ENCODE data around the gene YPEL3. TPM values are rescaled to one million over a fixed set of nuclear protein-coding genes. Genes with fewer than 3 reads are reported as not detected.
"Not testable (repeated sequence)": the region's sequence is repeated elsewhere in the genome, so short reads cannot be mapped to it uniquely, and the experiment has no call there.

YPEL3 gene, protein sequence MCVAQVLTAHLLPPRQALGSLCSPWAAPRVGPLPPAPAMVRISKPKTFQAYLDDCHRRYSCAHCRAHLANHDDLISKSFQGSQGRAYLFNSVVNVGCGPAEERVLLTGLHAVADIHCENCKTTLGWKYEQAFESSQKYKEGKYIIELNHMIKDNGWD
- total RNA-seq = 30.6 and 32.8 TPM in 2 replicates

DNA sequence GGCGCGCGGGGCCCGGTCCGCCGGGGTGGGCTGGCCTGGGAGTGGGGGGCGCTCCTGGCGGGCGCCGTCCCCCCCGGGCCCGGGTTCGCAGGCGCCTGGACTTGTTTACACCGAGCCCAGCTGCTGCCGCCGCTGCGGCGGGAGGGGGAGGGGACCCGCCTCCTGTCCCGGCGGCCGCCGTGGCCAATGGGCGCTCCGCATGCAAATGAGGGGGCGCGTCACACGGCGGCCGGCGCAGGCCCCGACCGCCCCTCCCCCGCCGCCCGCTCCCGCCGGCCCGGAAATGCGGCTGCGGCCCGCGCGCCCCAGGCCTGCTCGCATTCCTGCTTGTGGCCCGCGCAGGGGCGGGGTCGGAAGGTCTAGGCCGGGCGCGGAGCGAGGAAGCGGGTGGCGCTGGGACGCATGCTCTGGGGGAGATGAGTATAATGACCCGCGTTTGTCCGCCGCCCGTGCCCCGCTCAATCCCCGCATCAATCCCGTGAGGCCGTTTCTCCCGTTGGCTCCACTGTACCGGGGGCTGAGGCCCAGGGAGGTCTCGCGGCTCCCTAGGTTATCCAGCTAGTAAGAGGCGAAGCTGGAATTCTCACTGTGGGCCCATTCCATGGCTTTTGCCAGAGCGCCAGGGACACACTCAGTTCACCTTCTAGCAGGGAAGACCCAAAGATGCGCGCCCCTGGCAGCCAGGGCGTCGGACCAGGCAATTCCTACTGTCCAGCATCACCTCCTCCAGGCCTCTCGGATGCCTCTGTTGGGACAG, at the start of gene YPEL3:
Gene YPEL3 (minus strand): TSS at position 109 of the 757 bp plus-strand sequence. CDS start 731 bp downstream, outside the sequence.
- intact Hi-C loops (cut with micrococcal nuclease) = loop anchor here (1.0 kb wide), 1 partner anchor 31 kb away; the partner anchor contains the start of gene ALDOA

DNA sequence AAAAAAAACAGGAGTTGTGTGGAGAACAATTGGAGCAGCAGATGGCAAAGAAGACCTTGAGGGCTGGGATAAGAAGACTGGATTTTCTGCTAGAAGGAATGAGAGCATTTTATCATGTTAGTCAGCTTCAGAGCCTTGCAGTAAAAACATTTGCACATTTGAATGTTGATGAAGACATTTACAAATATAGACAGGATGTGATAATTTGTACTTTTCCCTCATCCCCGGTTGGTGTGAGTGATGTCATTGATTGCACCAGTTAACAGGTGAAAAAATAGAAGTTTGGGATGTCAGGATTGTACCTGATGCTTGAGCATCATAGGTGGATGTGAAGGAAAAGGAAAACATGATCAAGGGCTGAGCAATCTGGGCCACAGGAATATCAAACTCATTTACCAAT, 49.6 kb upstream of the YPEL3 start:
- intact Hi-C loops (cut with micrococcal nuclease) = no loop called here

DNA sequence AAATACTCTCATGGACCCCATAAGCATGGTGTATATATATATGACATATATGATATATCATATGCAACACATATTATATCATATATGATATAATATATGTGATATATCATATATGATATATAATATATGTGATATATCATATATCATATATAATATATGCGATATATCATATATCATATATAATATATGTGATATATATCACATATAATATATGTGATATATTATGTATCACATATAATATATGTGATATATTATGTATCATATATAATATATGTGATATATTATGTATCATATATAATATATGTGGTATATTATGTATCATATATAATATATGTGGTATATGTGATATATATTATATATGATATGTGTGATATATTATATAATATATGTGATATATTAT, 48.9 kb upstream of the YPEL3 start:
- intact Hi-C loops (cut with micrococcal nuclease) = no loop called here

GRCh38 chr16:30144017-30144416, 48.0 kb upstream of the YPEL3 start:
- intact Hi-C loops (cut with micrococcal nuclease) = no loop called here

- intact Hi-C loops (cut with micrococcal nuclease) = no loop called here
These were observed 47.3 kb upstream of the YPEL3 start for GRCh38 chr16:30143347-30143702.

- intact Hi-C loops (cut with micrococcal nuclease) = no loop called here
These were observed 46.8 kb upstream of the YPEL3 start for GRCh38 chr16:30142672-30143346.

DNA sequence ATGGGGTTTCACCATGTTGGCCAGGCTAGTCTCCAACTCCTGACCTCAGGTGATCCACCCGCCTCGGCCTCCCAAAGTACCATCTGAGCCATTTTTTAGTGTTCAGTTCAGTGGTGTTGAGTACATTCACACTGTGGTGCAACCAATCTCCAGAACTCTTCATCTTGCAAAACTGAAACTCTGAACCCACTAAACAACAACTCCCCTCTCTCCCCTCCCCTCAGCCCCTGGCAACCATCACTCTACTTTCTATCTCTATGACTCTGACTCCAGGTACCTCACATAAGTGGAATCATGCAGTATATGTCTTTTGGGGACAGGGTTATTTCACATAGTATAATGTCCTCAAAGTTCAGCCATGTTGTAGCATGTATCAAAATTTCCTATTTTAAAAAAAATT, 45.7 kb upstream of the YPEL3 start:
- intact Hi-C loops (cut with micrococcal nuclease) = no loop called here

DNA sequence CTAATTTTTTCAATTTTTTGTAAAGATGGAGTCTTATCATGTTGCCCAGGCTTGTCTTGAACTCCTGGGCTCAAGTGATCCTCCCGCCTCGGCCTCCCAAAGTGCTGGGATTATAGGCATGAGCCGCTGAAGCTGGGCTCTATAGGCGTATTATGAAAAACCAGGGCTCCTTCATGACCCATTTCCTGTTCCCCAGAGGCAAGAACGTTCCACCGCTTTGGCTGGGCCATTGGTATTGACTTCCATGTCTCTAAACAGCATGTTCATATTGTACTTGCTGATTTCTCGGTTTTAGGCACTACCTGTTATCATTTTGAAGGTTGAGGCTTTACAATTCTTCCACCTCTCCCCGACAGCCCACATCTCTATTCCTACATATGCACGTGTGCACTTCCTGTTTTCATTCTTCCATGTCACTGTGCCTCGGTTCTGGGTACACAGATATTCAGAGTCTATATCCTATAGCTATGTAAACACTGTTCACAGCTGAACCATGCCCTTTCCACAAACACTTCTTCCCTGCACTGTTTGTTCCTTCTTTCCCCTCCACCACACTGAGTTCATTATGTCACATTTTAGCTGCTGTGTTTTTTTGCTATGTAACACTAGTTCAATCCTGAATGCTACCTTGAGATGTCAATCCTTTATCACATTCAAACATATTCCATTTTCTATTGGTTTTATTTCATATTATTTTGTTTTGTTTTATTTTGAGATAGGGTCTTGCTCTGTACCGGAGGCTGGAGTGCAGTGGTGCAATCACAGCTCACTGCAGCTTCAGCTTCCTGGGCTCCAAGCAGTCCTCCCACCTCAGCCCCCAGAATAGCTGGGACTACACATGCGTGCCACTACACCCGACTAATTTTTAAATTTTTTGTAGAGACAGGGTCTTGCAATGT, 43.8 kb upstream of the YPEL3 start:
- intact Hi-C loops (cut with micrococcal nuclease) = no loop called here

DNA sequence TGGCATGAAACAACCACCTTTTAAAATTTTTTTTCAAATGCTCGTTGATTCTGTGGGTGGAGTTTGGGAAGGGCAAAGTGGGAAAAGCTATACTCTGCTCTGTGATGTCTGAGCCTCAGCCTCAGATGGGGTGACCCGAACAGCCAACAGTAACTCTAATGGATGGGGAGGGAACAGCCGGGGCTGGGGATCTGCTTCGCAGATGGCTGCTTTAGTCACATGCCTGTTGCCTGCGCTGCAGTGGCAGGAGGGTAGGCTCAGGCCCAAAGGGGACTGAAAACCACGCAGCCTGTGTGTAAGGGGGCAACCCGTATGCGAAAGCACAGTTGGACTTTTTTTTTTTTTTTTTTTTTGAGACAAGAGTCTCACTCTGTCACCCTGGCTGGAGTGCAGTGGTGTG, 41.9 kb upstream of the YPEL3 start:
- intact Hi-C loops (cut with micrococcal nuclease) = no loop called here

- intact Hi-C loops (cut with micrococcal nuclease) = no loop called here
These were observed 41.1 kb upstream of the YPEL3 start for GRCh38 chr16:30136971-30137605.

DNA sequence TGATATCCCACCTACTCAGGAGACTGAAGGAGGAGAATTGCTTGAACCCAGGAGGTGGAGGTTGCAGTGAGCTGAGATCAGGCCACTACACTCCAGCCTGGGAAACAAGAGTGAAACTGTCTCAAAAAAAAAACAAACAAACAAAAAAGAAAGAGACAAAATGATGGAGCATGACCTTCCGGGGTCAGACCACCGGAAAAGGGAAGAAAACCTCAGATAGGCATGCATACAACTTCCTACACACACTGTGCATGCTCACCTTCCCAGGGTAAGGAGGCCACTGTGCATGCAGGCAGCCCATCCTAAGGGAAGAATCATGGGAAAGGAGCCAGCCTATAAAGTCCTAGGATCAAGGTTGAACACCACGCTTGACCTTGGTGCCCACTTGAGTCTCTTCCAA, 36.6 kb upstream of the YPEL3 start:
- intact Hi-C loops (cut with micrococcal nuclease) = no loop called here

DNA sequence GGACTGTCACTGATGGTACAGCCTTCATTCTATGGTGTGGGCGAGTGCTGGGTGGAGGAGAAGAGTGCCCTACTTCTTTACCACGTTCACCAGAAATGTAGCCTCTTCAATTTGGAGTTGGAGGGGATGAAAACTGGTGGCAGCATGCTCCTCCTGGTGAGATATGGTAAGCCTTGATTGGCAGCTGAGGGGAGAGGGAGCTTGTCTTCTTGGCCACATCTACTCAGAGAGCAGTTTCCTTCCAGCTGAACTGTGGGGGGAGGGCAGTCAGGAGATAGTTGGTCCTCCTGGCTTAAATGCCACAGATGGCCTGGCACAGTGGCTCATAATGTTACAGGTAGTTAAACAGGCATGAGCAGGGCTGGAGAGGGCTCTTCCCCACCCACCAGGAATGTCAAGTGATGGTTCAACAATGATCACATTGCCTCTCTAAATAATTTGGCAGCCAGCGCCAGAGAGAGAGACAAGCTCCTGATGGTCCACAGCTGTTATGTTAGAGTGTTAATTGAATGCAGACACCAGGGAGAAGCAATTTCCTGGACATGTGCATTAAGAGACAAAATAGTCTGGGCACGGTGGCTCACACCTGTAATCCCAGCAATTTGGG, 36.0 kb upstream of the YPEL3 start:
- intact Hi-C loops (cut with micrococcal nuclease) = no loop called here

DNA sequence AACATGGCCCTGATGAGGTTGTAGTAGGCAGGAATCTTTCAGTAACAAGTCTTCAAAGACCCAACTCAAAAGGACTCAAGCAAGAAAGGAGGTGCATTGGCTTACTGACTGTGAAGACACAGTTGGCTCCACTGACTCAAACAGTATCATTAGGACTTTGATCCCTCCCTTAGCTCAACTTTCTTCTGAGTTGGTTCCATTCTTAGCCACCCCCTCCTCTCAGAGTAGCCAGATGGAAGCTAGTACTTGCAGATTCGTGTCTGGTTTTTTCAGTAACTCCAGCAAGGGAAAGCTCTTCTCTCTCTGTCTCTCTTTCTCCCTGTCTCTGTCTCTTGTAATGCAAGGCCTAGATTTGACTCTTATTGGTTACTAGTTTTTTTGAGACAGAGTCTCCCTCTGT, 32.0 kb upstream of the YPEL3 start:
- intact Hi-C loops (cut with micrococcal nuclease) = no loop called here

DNA sequence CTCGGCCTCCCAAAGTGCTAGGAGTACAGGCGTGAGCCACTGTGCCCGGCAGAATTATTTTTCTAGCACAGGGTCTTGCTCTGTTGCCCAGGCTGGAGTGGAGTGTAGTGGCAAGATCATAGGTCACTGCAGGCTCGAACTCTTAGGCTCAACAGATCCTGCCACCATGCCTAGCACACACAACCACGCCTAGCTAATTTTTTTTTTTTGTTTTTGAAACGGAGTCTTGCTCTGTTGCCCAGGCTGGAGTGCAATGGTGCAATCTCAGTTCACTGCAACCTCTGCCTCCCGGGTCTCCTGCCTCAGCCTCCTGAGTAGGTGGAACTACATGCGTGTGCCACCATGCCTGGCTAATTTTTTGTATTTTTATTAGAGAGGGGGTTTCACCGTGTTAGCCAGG, 29.7 kb upstream of the YPEL3 start:
- intact Hi-C loops (cut with micrococcal nuclease) = not testable (repeated sequence)

- intact Hi-C loops (cut with micrococcal nuclease) = no loop called here
These were observed 29.0 kb upstream of the YPEL3 start for GRCh38 chr16:30124985-30125379.

DNA sequence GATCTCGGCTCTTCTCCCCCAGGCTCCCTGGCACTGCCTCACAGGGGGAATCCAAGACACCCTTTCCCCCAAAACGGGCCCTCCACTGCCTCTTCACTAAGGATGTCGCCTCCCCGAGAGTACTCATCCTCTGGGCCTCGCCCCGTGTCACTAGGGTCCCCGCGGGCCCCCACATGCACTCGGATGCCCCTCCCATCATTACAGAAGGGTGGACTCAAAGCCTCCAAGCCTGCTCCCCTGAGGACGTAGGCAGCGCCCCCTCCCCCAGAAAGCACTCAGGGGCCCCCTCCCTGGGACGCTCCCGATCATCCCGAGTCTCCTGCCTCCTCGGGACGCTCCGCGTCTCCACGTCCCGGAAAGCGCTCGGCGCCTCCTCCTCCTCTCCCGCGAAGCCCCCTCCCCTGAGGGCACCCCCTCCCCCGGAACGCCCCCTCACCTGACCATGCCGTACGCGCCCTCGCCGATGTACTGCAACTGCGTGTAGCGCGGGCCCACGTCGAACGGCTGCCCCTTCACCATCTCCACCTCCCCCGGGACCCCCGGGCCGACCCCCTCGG, 26.7 kb upstream of the YPEL3 start:
- intact Hi-C loops (cut with micrococcal nuclease) = loop anchor here (2.0 kb wide), 1 partner anchor 58 kb away; the partner anchor contains the start of gene ALDOA

- intact Hi-C loops (cut with micrococcal nuclease) = loop anchor here (2.0 kb wide), 1 partner anchor 57 kb away; the partner anchor contains the start of gene ALDOA
These were observed 25.9 kb upstream of the YPEL3 start for GRCh38 chr16:30121741-30122571.

GRCh38 chr16:30120340-30121105, 24.5 kb upstream of the YPEL3 start:
- intact Hi-C loops (cut with micrococcal nuclease) = no loop called here

DNA sequence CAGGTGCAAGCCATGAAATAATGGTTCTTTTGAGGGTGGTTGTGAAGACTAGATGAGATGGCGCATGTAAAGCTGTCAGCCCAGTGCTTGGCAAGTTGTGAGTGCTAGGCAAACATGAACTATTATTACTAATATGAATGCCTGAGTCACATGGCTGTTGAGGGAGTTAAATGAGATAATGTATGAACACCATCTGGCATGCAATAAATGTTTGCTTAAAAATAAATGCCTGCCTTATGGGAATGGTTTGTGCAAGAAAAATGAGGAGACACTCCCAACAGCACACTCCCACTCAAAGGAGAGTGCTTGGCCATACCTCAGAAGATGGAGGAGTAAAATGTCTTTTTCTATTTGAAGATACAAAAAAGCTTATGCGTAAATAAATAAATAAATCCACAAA, 23.4 kb upstream of the YPEL3 start:
- intact Hi-C loops (cut with micrococcal nuclease) = no loop called here

Data from T-helper 2 cell treated with Interferon-gamma antibody and Interleukin-4, amounts not matched to agents 100 ng/mL and 5 ng/mL, for 36 hours (primary cell).